Keratinocyte (primary cell): ENCODE measurements around the gene KLLN.

Experiments
- CTCF ChIP-seq, 3 experiments: IDR thresholded peaks in 1 of 3; conservative IDR thresholded peaks in 1 of 3; optimal IDR thresholded peaks in 1 of 3; 2 replicates in 2 of 3; 3 replicates in 1 of 3; pipeline versions ENCODE3 to v1.5.1; 2011; ENCODE audit warnings: low read length in 3 of 3, mild to moderate bottlenecking in 3 of 3, moderate library complexity in 2 of 3, control low read depth in 1 of 3, inconsistent platforms in 1 of 3; ENCODE audit not compliant: insufficient read depth in 2 of 3; ENCODE audit errors: extremely low read depth in 1 of 3
- EZH2 ChIP-seq: IDR thresholded peaks from one replicate; pipeline ENCODE4 v1.6.1; 2012; ENCODE audit warnings: inconsistent platforms, mild to moderate bottlenecking, low read length, moderate library complexity

GRCh38 chr10:87845624-87845998 is 17.7 kb downstream of the KLLN start:
- no peak for TF ChIP-seq CTCF (optimal IDR thresholded peaks at IDR 0.05 in 1 of 3, IDR thresholded peaks at IDR 0.05 in 1 of 3, conservative IDR thresholded peaks at IDR 0.05 in 1 of 3; ENCODE audit: extremely low read depth in 1 of 3, insufficient read depth in 2 of 3, low read length in 3 of 3)
- no peak for TF ChIP-seq EZH2
